ENCODE results near the gene OR5K4.

Gene OR5K4

GRCh38 chr3:98326945-98327344 lies 26.7 kb upstream of the OR5K4 start:
- no peak overlapping the region for H3K4me3 ChIP-seq (ENCODE audit: low read depth, low read length)
- TF ChIP-seq CTCF (IDR thresholded peaks at IDR 0.05; ENCODE audit: borderline replicate concordance, insufficient read depth, low read depth, low read length) = no peak

- H3K4me3 ChIP-seq (ENCODE audit: low read depth, low read length) = no peak overlapping the region
- no peak for TF ChIP-seq CTCF (IDR thresholded peaks at IDR 0.05; ENCODE audit: borderline replicate concordance, insufficient read depth, low read depth, low read length)
These were observed 24.7 kb upstream of the OR5K4 start for GRCh38 chr3:98328933-98329332.

- peak; percentile 81 for TF ChIP-seq CTCF (IDR thresholded peaks at IDR 0.05; ENCODE audit: borderline replicate concordance, insufficient read depth, low read depth, low read length)
- no peak overlapping the region for H3K4me3 ChIP-seq (ENCODE audit: low read depth, low read length)
These were observed 24.1 kb upstream of the OR5K4 start for GRCh38 chr3:98329392-98330124.

- no peak for TF ChIP-seq CTCF (IDR thresholded peaks at IDR 0.05; ENCODE audit: borderline replicate concordance, insufficient read depth, low read depth, low read length)
These were observed 22.3 kb upstream of the OR5K4 start for GRCh38 chr3:98331329-98331728.

GRCh38 chr3:98333989-98334606 lies 19.6 kb upstream of the OR5K4 start:
- TF ChIP-seq CTCF (IDR thresholded peaks at IDR 0.05; ENCODE audit: borderline replicate concordance, insufficient read depth, low read depth, low read length) = no peak
- no peak overlapping the region for H3K4me3 ChIP-seq (ENCODE audit: low read depth, low read length)

More at GRCh38 chr3:98331329-98331728, 22.3 kb upstream of the OR5K4 start:
- no peak overlapping the region for H3K4me3 ChIP-seq (ENCODE audit: low read depth, low read length)

GRCh38 chr3:98339031-98339430 lies 14.6 kb upstream of the OR5K4 start:
- TF ChIP-seq CTCF (IDR thresholded peaks at IDR 0.05; ENCODE audit: borderline replicate concordance, insufficient read depth, low read depth, low read length) = no peak
- H3K4me3 ChIP-seq (ENCODE audit: low read depth, low read length) = no peak overlapping the region

GRCh38 chr3:98341758-98342157 lies 11.9 kb upstream of the OR5K4 start:
- no peak for TF ChIP-seq CTCF (IDR thresholded peaks at IDR 0.05; ENCODE audit: borderline replicate concordance, insufficient read depth, low read depth, low read length)
- H3K4me3 ChIP-seq (ENCODE audit: low read depth, low read length) = no peak overlapping the region
